Fibroblast of pulmonary artery (primary cell): ENCODE results near the gene PLRG1.

ENCODE experiments used
- DNase-seq: peaks from one replicate; pipeline ENCODE4 v3.0.0-alpha.2; 2010; ENCODE audit warnings: low read depth
- H3K4me3 ChIP-seq: replicated peaks from 2 replicates; pipeline ENCODE4 v1.5.1; 2011; ENCODE audit warnings: low read depth, mild to moderate bottlenecking, control low read depth, low read length, moderate library complexity
- CTCF ChIP-seq: IDR thresholded peaks from 2 replicates; pipeline ENCODE4 v1.5.1; 2011; ENCODE audit warnings: mild to moderate bottlenecking, control low read depth, low read length, inconsistent platforms; ENCODE audit errors: missing control alignments

PLRG1 gene

GRCh38 chr4:154545689-154546088 is 4.5 kb downstream of the PLRG1 start:
- no peak for DNase-seq
- H3K4me3 ChIP-seq: no peak overlapping the region
- peak; percentile 7 for TF ChIP-seq CTCF

- no peak for TF ChIP-seq CTCF
- no peak for DNase-seq
- no peak overlapping the region for H3K4me3 ChIP-seq
These were observed 7.8 kb downstream of the PLRG1 start for GRCh38 chr4:154542271-154542879.

- TF ChIP-seq CTCF: no peak
- DNase-seq: no peak
- no peak overlapping the region for H3K4me3 ChIP-seq
These were observed 15.9 kb downstream of the PLRG1 start for GRCh38 chr4:154534296-154534695.

GRCh38 chr4:154529728-154530519 is 20.3 kb downstream of the PLRG1 start:
- DNase-seq: no peak
- TF ChIP-seq CTCF: no peak
- no peak overlapping the region for H3K4me3 ChIP-seq

GRCh38 chr4:154528869-154529268 is 21.3 kb downstream of the PLRG1 start:
- peak; percentile 31 for DNase-seq
- H3K4me3 ChIP-seq: no peak overlapping the region
- no peak for TF ChIP-seq CTCF

- no peak overlapping the region for H3K4me3 ChIP-seq
- no peak for TF ChIP-seq CTCF
- no peak for DNase-seq
These were observed 22.9 kb downstream of the PLRG1 start for GRCh38 chr4:154527308-154527707.
